HG03025 (cell line): Measurements from ENCODE around the gene IFI6.
"Not testable (repeated sequence)": the region's sequence is repeated elsewhere in the genome, so short reads cannot be mapped to it uniquely, and the experiment has no call there.

Experiments
- ATAC-seq: cut with Tn5 transposase; IDR thresholded peaks from one replicate; pipeline ENCODE4 v1.9.1; 2021; ENCODE audit warnings: mild to moderate bottlenecking, moderate library complexity; ENCODE audit not compliant: unreplicated experiment, low FRiP score

IFI6 gene

DNA sequence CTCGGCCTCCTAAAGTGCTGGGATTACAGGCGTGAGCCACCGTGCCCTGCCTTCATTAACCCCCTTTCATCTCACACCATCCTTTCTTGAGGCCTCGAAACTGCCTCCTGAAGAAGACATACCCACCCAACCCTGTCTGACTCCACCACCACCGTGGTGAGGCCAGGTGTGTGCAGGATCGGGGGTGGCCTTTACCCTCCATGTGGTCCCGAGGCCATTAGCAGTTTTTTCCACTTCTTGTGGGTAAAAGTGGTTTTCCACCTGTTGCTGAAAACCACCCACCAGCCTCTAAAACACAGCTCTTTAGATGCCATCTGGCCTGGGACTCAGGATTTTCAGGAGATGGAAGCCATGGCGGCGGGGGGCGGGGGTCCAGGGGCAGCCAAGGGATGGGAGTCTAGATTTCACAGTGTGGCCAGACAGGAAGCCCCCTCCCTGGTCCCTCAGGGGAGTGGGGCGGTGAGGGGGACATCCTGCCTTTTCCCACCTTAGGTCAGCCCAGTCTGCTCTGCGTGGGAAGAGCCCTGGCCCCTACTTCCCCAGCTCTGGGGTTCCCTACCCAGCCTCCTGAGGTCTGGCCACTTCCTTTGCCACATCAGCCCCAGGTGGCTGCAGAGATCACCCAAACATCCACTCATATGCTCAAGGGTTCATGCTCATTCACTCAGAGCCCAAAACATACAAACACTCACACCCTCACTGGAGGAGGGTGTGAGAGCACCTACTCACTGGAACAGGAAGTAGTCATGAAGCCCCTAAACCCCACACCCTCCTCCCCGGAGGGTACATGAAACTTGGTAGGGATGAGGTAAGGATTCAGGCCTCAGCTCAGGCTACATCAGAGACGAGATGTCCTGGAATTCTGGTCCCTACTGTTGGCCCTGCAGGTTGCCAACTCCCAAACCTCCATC is 39.4 kb downstream of the IFI6 start:
- ATAC-seq = no peak

DNA sequence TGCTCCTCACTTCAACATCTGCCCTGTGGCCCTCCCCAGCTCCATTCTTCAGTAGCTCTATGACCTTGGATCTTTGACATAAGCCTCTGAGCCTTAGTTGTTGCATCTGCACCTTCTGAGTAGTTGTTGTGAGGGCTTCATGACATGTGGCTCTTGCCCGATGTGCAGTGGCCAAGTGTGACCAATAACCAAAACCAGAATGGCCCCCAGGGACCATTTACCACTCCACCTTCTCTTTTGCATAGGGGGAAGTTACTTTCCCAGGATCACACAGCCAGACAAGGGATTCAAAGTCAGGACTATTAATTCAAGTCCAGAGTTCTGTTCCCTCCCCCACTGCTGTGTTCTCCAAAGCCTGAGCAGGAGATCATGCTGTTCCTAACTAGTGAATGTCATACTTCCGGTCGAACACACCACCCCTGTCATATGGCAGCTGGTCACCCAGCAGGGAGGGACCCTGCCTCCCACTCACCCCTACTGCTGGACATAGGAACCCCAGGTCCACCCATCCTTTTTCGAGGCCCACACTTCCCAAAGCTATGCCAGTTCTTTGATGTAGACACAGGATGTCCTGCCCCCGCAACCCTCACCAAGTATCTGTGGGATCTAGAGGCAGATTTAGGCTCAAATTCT is 41.0 kb downstream of the IFI6 start:
- ATAC-seq = no peak

DNA sequence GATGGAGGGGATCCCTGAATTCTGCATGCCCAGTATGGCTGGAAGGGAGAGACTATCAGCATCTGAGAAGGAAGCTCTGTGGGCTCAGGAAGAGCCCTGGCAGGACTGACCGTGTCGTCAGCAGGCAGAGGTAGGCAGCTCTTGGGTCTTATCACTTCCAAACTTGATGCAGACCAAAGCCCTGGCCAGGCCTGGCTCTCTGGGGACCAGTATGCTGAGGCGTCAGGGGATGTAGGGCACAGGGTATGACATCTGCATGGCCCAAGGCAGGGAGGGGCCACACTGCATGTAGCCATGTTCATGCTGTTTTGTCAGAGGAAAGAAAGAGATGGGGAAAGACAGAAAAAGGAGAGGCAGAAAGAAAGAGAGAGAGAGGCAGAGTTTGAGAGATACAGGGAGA is 43.3 kb downstream of the IFI6 start:
- no peak for ATAC-seq

DNA sequence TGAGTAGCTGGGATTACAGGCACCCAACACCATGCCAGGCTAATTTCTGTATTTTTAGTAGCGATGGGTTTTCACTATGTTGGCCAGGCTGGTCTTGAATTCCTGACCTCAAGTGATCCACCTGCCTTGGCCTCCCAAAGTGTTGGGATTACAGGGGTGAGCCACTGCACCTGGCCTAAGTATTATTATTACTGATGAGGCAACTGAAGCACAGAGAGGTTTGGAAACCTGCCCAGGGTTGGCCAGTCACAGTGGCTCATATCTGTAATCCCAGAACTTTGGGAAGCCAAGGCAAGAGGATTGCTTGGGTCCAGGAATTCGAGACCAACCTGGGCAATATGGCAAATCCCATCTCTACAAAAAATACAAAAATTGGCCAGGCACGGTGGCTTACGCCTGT is 44.3 kb downstream of the IFI6 start:
- ATAC-seq = not testable (repeated sequence)

DNA sequence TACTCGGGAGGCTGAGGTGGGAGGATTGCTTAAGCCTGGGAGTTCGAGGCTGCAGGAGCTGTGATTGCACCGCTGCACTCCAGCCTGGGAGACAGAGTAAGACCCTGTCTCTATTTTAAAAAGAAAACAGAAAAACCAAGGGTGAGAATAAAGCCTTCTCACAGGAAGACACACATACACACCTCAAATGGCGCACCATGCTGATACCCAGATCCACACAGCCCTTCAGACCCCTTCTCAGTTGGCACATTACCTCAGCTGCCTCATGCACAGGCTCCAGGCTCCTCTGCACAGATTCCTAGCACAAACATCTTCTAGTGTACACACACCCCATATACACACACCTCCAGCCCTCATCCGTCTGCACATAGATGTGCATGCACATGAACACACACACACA is 44.9 kb downstream of the IFI6 start:
- no peak for ATAC-seq

DNA sequence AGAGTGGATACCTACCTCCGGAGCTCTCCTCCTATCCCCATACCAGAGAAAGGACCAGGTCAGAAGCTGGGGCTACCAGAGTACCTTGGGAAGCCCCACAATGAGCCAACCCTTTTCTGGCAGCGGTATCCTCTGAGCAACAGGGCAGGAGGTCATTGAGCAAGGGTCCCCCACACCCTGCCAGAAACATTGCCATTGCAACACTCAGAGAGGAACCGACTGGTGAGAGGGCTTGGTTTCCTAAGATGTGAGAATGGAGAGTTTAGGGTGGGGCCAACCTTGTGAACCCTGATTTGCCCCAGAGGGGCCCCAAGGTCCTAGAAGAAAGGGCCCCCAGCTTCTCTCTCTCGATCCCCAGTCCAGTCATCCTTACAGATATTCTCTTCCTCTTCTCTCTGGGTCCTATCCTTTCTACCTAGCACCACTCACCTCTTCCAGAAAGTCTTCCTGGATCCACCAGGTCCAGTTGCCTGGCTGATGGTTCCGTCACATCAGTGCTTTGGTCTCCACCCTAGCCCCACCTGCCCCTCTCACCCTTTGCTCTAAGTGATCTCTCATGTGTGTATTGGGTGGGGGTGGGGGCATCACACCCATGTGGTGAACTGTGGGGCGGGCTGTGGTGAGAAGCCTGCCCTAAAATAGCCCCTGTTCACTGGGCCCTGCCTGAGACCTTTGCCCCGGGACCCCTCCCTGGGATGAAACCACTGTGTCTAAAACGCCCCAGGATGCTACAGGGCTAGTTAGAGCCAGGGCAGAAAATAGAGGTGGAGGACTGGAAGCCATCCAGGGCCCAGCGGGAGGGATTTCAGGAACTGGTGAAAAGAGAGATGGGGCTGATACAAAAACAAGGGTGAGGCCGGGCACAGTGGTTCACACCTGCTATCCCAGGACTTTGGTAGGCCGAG is 45.7 kb downstream of the IFI6 start:
- no peak for ATAC-seq

DNA sequence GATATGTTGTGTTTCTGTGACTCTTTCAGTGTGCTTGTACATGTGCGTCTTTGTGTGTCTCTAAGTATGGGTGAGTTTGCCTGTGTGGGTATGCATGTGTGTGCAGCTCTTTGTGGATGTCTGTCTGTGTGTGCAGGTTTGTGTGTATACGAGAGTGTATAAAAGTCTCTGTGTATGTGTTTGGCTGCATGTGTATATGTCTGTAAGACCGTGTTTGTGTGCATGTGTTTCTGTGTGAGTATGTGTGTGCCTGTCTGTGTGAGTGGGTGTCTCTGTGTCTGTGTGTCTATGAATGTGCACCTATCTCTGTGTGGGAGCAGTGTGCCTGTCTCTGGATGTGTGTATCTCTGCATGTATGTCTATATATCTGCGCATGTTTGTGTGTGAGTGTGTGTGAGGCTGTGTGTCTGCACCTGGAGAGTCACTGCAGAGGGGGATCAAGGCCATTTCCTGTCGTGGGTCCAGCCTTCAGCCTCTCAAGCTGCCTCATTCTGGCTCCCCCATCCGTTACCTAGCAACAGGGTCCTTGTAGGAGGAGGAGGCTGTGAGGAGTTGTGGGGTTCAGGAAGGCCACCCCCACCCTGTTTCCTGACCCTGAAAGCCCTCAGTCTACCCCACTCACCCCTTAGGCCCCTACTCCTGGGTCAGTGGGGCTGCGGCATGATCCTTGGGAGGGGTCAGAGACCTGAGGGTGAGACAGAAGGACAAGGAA is 47.4 kb downstream of the IFI6 start:
- ATAC-seq = no peak

DNA sequence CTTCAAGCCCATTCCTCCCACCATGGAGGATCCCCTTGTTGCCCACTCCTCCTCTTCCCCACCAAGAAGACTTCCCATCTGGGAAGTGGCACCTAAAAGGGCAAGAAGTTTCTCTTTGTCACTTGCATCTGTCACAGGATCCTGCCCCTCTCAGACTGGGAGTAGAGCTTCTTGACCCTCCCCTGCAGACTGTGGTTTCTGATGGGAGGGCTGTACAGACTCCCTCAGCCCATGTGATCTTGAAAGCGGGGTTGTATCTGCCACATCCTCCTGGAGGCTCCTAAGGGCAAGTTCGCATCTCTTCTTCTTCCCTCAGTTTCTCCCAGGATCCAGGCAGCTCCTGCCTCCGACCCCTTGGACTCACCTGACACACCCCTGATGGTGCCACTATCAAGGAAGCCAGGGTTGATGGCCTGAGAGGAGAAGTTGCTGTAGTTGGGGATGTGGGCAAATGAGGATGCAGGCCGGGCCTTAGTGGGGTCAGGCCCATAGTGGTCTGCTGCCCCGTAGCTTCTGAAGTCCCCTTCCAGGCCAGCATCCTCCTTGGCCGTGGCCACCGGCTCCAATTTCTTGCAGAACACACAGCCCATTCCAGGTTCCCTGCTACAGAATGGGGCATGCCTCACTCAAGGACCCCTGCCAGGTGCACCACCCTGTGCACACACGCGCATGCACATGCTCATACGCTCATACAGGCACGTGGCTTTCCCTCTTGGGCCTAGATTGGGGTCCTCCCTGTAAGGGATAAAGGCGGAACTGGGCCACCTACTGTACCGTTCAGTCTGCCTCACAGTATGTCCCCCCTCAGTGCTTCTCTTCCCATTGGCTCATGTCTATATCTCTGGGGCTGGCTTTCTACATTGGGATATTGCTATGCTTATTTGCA is 48.4 kb downstream of the IFI6 start:
- no peak for ATAC-seq

DNA sequence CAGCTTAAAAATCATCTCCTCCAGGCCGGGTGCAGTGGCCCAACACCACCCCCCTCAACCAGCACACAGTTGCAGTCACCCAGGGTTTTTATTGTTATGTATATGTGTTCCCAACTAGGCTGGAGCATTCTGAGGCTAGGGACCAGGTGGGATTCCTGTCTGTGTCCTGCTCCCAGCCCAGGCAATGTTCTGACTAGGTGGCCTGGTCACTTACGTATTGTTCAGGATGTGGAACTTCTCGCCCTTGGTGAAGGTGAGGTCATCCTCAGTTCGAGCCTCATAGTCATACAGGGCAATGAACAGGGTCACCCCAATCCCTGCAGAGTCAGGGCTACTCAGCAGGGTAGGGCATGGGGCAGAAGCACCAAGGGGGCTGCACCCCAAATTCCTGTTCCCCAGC is 49.2 kb downstream of the IFI6 start:
- ATAC-seq = no peak

DNA sequence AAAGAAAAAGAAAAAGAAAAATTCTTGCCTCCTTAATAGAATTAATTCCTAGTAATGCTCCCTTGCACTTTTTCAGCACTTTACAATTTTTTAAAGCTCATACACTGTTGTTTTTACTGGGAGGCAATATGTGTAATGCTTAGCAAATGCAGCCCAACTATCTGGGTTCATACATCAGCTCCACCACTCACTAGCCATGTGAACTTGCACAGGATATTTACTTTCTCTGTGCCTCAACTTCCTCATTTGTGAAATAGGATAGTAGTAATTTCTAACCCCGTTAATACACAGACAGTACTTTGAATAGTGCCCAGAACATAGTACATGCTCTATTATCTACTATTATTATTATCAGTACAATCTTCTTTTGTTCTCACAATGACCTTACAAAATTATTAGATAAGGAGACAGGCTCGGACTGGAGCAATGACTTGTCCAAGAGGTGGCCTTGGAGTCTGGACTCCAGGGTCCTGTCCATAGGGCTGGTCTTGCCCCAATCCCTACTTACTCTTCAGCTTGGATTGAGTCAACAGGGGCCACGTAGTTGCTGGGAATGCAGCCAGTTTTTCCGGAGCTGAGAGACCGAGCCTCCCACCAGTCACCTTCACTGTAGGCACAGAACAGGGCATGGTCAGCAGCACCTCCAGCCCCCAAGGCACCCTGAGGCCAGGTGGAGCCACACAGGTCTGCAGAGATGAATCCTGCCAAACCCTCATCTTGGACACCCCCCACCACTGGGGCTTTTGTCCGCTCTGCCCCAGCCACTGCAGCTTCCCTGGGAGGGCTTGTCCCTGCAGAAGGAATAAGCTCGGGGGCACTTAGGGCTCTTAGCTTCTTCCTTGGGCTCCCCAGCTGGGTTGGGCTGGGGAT is 50.7 kb downstream of the IFI6 start:
- ATAC-seq = no peak

DNA sequence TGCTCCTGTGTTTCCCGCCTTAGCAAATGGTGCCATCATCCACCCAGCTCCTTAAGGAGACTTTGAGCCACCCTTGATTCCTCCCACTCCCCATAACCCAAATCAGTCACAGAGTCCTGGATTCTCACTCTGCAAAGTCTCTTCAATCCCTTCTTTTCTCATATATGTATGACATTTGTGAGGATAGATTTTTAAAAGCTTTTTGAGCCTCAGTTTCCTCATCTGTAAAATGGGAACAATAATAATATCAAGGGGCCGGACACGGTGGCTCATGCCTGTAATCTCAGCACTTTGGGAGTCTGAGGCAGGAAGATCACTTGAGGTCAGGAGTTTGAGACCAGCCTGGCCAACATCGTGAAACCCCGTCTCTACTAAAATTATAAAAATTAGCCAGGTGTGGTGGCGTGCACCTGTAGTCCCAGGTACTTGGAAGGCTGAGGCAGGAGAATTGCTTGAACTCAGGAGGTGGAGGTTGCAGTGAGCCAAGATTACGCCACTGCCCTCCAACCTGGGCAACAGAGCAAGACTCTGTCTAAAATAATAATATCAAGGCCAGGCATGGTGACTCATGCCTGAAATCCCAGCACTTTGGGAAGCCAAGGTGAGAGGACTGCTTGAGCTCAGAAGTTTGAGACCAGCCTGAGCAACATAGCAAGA is 52.1 kb downstream of the IFI6 start:
- ATAC-seq = not testable (repeated sequence)

DNA sequence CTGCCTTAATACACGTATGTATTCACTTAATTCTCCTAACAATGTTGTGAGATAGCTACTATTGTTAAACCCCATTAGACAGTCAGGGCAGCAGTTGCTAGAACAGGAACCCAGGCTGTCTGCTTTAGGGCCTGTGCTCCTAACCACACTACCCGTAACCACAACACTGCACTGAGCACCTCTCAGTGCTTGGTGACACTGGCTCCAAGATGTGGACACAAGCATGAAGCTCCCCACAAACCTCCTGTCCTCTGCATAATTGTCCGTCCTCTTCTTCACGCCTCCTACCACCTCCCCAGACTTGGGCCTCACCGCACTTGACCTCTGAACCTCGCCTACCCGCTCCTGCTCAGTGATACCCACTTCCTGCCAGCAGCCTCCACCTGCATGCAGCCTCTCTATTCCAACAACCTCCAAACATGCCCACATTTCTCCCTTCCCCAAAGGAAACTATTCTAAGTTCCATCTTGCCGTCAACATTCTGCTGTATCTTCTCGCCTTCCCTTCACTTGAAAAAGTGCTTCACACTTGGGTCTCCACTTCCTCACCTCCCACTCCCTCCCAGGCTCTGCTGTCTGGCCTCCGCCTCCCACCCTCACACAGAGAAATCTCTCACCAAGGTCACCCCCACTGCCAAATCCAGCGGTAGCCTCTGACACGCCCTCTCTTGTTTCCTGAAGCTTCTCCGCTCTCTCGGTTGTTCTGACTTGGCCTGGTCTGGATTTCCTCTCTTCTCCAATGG is 53.5 kb downstream of the IFI6 start:
- ATAC-seq = no peak

DNA sequence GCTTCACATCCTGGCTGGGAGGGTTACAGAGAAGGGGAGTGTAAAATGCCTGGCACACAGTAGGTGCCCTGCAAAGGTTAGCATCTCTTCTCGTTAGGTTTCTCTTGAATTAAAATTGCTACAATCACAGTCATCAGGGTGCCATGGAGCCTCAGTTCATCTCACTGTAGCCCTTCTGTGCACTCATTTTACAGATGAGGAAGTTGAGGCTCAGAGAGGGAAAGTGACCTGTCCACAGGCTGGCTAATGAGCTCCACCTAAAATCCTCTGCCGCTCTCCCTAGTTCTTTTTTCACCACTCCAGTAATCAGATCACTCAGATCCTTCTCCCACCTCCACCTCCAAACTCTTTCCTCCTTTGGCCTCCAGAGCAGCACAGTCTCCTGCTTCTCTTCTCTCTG is 54.6 kb downstream of the IFI6 start:
- no peak for ATAC-seq

DNA sequence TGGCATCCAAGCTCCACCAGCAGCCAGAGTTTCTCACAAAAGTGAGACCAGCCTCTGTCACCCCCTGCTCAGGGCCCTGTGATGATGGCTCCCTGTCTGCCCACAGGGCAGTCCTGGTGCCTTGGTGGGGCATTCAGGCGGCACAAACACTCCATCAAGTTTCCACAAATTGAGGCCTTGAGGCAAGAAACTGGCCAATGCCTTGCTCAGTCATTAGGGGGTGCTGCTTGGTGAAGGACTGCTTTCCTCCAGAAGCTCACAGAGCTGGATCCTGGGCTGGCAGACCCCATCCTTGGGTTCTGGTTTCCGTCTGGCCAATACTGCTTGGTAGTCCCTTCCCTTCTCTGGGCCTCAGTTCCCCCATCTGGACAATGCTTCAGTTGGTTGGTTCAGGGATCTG is 55.6 kb downstream of the IFI6 start:
- no peak for ATAC-seq
